ENCODE measurements around the gene AQP7. TPM values are rescaled to one million over a fixed set of nuclear protein-coding genes. Genes with fewer than 3 reads are reported as not detected.
"Not testable (repeated sequence)": the region's sequence is repeated elsewhere in the genome, so short reads cannot be mapped to it uniquely, and the experiment has no call there.

The AQP7 gene
- not detected for total RNA-seq

DNA sequence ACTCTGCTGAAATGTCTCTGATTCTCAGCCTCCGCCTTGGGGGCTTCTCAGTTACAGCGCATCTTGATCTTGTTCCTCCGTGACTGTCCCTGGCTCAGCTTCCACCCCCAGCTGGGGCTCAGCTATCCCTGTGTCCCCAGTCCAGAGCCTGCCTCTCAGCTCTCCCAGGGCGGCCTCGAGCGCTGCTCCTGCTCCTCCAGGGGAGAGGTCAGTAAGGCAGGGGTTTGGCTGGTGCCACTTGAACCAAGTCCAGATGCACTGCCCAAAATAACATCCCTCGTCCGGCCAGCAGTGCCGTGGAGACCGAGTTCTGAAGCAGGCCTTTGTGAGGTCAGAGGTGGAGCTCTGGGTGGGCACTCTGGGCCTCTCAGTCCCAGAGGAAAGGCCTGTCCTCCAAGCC, at the start of gene AQP7:
Gene AQP7 (minus strand): TSS at position 198 of the 400 bp plus-strand sequence. CDS start 1,306 bp downstream, outside the sequence.
- not testable (repeated sequence) for DNase-seq (ENCODE audit: low read depth in 2 of 3, low spot score in 2 of 3)

DNA sequence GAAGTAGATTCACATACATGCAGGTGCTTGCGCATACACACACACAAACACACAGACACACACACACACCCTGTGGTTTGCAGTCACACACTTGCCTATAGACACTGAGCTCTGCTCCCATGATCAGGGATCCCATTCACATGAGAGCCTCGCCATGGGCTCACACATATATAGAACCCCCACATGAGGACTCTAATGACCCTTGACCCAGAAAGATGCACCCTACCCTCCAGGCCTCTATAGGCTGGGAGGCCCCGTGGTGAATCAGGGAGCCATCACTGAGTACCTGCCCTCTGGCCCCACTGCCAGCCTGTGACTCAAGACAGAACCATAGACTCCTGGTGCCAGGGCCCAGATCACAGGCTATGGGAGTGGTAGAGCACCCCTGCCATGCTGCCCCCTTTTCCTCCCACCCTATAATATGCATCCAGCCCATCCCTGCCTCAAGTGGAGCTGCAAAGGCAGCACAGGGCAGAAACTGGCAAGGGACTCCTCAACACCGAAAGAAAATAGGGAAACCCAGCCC, 48.3 kb upstream of the AQP7 start:
- no peak for DNase-seq (ENCODE audit: low read depth in 2 of 3, low spot score in 2 of 3)

DNA sequence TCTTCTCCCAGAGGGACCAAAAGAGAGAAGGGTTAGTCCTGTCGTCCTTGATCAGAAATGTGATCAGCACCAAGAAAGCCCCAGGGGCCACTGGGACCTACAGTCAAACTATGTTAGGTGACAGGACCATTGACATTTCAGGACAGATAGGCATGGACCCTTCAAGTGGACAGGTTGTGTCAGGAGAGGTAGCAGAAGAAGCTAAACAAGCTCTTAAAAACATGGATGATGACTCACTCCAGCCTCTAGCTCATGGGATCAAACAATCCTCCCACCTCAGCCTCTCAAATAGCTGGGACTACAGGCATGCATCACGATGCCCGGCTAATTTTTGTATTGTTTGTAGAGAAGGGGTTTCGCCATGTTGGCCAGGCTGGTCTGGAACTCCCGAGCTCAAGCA, 47.3 kb upstream of the AQP7 start:
- DNase-seq (ENCODE audit: low read depth in 2 of 3, low spot score in 2 of 3): no peak

DNA sequence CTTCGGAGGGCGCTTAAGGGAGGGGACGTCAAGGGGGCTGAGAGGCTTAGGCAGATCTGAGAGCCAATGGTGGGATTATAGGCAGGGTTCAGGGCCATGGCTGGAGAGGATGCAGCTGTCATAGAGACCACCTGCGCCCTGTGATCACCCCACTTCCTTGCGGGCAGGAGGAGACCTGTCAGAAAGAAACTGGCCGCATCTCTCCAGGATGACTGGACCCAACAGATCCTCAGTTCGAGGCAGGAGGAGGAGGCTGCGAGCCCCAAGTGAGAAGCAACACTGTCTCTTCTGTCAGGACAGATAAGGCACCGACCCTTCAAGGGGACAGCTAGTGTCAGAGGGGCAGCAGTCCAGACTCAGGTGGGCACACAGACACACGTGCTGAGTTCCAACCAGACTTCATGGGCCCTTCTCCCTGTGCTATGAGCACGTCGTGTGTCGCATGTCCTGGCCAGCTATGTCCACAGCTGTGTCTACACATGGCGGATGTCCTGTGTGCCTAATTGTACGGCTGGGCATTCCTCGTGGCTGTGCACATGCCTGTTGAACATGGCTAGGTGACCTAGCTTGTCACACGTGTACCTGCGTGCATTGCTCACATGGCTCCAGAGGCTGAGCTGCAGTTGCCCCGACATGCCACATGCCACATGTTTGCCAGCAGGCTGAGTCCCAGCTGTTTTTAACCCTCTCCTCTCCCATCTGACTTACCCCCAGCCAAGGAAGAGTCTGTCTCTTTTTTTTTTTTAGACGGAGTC, 45.6 kb upstream of the AQP7 start:
- DNase-seq (ENCODE audit: low read depth in 2 of 3, low spot score in 2 of 3): peak in 1 of 3 donors; percentile 45

DNA sequence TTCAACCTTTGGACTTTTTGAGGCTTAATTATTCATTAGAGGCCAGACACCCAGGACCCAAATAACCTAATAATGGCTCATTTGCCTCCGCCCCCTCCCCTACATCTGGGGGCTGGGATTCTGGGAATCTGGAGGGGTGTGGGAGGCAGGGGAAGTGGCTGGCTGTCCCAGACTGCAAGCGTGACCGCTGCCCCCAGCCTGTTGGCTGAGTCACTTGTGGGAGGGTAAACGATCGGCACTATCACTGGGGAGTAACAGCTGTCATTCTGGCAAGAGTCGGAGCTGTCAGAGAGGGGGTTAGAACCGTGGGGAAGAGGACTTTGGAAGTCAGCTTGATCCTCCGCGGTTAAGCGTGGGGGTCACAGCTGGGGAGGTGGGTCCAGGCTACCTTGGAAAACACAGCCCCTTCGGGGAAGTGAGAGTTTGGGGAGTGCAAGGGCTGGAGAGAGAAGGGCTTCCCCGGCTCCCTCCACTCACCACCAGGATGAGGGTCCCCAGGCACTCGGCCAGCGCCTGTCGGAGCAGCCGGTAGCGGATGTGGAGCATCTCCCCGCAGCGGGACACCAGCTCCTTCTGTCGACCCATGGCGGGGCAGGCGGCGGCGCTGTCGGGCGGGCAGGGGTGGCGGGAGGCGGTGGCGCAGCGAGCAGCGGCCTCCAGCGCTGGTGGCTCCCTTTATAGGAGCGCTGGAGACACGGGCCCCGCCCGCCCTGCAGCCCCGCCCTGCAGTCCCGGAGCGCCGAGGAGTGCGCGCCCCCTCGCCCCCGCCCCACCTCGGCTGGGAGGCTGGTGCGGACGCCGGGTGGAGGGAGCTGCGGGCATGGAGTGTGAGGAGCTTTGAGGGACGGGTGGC, 44.8 kb upstream of the AQP7 start, which contains the start of gene AQP3:
Gene AQP3 (minus strand): TSS at position 648 of the 853 bp plus-strand sequence. CDS start 63 bp downstream, at position 585.
- peak in 2 of 3 donors; percentile 60 to 64 for DNase-seq (ENCODE audit: low read depth in 2 of 3, low spot score in 2 of 3)

DNA sequence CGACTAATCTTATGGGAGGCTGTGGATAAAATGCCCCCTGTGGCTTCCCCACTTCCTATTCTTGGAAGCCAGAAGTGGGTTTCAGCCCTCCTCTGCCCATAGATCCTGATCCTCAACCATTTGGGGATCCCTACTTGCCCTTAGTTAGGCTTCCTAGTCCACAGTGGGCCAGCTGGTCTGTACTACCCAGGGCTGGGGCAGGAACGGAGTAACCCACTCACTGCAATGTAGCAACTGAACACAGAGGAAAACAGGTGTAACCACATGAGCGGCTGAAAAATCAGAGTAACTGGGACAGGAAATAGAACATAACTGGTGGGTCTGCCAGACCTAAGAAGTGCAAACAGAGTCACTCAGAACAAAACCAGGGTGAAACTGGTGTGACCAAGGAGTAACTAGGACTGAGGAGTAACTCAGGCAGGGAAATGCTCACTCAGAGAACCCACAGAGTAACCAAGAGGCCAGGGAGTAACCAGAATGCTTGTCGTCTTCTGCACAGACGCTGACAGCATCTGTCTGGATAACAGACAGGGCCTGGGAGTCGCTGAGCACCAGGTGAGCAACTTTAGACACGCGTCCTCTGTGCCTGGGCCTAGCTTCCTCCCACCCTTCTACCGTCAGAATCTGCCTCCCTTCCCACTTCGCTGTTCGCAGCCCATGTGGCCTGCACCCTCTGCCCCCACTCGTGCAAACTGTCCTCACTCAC, 44.0 kb upstream of the AQP7 start:
- DNase-seq (ENCODE audit: low read depth in 2 of 3, low spot score in 2 of 3): peak in 2 of 3 donors; percentile 15 to 33

DNA sequence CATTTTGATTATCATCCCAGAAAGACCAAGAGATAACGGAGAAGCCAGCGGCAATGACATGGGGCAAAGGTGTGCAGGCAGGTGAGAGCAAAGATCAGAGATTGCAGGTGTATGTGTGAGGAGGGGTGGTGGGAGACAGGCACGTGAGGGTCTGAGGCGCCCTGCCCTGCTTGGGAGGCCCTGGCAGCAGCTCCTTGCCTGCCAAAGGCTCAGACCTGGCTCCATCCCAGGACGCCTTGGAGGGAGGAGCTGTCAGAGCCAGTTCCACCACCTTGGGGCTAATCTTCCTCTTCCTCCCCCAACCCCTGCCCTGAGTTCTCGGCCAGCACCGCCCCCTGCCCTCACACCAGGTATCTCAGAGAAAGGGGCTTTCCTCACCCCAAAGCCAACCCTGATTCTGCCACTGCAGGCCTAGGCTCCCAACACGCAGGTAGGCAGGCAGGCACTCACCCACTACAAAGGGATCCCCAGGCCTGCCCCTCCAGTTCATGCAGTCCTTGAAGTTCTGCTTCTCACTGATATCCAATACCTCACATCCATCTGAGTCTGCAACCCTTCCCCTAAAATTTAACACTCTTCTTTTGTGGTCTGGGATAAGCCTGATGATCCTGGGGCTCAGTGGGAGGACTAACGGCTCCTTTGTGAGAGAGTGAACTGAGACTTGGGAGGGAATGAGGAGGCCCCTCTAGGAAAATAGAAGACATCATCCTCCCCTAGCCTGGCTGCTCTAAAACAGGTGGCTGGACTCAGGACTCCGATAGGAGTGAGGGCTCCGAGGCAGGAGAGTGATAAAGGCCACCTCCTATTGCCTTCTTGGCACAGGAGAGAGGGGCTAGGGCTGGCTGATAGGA, 43.2 kb upstream of the AQP7 start:
- no peak for DNase-seq (ENCODE audit: low read depth in 2 of 3, low spot score in 2 of 3)

DNA sequence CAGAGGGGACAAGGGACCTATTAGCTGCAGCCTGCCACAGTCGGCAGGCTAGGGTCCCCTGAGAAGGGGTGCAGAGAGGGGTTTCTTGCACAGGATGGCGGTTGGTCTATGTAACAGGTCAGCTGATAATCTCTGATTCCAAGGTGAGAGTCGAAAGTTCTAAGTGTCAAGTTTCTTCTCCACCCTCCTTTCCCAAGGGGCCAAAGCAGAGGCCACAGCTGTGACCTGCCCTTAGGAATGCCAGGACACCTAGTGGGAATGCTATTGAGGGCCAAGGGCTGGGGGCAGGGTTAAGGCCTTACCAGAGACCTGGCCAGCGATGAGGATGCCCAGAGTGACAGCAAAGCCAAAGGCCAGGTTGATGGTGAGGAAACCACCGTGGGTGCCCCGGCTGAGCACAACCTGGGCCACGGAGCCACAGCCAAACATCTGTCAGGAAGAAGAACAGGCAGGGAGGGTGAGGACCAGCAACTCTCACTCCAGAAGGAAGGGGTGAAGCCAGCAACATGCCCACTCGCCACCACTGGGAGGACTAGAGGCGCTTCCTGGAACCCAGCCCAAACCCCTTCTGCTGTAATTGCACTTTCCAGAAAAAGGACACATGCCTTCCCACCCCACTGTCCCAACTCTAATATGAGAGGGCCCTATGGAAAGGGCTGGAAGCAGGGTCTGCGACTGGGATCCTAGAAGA, 41.2 kb upstream of the AQP7 start:
- DNase-seq (ENCODE audit: low read depth in 2 of 3, low spot score in 2 of 3): no peak

DNA sequence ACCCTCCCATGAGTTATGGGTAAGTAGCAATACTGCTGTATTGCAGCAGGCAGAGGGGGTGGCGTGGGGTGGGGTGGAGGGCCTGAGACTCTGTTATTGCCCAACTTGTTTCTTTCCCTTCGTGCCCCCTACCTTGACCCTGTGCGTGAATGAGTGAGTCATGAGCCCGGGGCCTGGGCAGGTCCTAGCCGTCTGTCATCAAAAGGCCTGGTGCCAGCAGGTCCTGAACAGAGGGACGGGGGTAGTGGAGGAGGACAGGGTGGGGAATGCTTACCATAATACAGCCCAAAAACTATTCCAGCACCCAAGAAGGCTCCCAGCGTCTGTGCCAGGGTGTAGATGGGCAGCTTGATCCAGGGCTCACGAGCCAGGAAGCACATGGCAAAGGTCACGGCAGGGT, 40.7 kb upstream of the AQP7 start:
- no peak for DNase-seq (ENCODE audit: low read depth in 2 of 3, low spot score in 2 of 3)

DNA sequence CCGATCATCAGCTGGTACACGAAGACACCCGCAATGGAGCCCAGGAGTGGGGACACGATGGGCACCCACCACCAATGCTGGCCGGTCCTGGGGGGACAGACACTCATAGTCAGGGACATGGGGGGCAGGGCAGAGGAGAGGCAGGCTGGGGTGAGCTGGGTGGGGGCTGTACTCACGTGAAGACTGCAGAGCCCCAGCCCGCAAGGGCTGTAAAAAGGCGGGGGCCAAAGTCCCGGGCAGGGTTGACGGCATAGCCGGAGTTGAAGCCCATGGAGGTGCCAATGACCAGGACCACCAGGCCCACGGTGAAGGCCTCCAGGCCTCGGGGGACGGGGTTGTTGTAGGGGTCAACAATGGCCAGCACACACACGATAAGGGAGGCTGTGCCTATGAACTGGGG, 39.8 kb upstream of the AQP7 start:
- no peak for DNase-seq (ENCODE audit: low read depth in 2 of 3, low spot score in 2 of 3)

DNA sequence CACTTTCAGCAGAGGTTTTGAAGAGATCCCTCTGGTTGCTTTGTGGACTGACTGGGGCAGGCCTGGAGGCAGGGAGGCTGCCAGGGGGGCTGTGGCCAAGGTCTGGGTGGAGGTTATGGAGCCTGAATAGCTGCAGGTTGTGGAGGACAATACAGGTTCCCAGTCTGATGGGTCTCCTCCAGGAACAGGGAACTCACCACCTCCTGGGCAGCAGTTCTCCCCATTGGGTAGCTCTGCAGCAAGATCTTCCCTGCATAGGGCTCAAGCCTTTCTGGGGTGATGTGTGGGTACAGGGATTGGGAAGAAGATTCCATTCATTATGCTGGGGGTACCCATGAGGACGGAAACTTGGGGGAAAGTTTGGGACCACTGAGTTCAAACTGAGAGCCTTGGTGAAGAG, 38.2 kb upstream of the AQP7 start:
- DNase-seq (ENCODE audit: low read depth in 2 of 3, low spot score in 2 of 3): no peak

DNA sequence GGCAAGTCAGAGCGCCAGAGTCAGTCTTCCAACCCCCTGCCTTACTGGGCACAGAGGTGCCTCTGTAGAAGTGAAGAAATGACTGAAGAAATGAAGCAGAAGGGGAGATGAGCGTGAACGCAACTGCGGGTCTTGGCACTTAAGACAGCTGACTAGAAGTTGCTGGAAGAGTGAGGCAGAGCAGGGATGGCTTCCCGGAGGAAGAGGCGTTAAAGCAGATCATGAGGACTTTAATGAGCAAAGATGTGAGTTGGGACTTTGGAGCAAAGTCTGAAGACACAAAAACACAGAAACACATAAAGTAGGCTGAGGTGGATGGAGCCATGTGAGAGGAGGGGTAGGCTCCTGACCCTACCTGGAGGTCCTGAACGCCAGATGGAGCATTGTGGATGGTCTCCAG, 37.8 kb upstream of the AQP7 start:
- DNase-seq (ENCODE audit: low read depth in 2 of 3, low spot score in 2 of 3): no peak

DNA sequence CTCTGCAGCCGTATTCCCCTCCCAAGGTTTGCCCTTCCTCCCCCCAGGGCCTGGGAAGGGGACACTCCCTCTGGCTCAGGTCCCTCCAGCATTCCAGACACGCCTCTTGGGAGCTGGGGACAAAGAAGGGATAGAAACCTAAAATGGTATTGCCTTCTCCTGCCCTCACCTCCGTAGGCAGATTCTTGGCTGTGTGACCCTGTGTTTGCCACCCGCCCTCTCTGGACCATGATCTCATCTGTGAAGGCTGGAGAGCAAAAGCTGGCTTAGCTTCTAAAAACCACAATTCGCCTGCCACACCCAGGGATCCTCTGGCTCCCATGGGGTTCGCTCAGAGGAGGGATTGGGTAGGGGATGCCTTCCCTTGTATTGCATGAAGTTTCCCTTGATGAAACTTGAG, 37.4 kb upstream of the AQP7 start:
- no peak for DNase-seq (ENCODE audit: low read depth in 2 of 3, low spot score in 2 of 3)

DNA sequence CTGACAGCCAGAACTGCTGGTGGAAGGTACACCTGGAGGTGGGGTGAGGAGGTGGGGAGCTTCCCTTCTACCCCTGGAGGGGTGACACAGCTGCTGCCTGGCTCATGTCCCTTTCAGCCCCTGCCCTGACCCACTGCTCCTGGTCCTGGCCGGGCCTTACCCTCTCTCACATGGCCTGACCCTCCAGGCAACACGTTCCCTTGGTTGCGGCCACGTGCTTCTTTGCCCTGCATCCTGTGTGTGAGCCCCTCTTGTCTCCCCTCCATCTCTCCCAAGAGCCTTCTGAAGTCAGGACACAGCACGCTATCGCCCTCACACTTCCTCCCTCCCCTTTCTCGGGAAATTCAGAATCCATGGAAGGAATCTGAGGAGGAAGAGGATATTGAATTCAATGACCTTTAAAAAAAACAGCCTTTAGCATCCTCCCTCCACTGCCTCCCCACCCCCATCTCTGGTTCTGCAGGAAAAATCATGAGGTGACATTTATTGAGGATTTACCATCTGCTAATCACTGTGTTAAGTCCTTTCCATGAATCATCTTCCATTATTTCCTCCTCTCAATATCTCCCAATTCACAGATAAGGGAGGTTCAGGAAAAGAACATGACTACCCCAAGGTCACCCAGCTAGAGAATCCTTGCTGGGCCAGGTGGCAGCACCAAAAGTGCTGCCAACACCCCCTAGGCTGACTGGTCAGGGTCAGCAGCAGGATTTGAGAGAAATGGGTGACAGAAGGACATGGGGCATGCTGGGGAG, 36.7 kb upstream of the AQP7 start:
- DNase-seq (ENCODE audit: low read depth in 2 of 3, low spot score in 2 of 3): no peak

DNA sequence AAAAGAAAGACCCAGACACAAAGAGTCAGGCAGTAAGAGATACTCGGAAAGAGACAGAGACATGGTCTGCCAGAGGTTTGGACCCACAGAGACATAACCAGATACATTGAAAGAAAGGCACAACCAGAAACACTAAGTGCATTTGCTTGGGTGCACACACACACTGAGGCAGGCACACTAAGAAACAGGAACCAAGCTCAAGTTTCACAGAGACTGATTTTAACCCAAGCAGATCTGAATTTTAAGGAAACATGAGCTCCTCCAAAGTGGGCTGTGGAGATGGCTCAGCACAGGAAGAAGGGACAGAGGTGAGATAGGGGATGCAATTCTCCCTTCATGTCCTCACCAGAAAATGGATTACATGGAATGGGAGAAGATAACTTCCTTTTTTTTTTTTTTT, 35.5 kb upstream of the AQP7 start:
- no peak for DNase-seq (ENCODE audit: low read depth in 2 of 3, low spot score in 2 of 3)

DNA sequence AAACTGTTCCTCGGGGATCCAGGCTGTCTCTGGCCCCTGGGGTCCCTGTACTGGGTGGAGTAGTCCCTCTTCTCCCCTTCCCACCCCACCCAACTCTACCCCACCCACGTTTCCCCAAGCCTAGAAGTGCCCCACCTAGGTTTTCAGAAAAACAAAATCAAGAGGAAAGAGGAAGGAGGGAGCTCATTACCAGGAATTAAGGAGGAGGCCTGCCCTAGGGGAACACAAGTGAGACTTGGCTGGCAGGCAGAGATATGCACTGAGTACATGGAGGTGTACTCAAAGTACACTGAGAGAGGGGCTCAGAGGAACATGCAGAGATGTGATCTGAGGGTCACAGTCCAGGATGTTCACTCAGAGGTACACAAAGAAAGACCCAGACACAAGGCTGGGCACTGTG, 34.8 kb upstream of the AQP7 start:
- DNase-seq (ENCODE audit: low read depth in 2 of 3, low spot score in 2 of 3): no peak

DNA sequence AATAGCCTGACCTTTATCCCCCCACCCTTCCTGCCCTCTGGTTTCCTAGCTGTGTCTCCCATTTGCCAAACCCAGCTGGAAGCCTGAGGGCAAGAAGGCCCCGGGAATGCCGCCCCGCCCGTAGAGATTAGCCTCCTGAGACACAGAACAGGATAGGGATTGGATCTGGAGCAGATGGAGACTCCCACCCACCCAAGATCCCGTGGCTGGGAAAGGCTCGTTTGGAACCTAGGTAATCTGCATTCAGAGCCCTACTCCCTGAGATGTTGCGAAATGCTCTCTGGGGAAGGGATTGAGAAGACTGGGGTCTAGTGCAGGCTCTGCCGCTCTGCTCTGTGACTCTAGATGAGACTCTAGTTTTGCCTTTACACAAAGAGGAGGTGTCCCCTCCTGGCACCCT, 34.1 kb upstream of the AQP7 start:
- DNase-seq (ENCODE audit: low read depth in 2 of 3, low spot score in 2 of 3): no peak

DNA sequence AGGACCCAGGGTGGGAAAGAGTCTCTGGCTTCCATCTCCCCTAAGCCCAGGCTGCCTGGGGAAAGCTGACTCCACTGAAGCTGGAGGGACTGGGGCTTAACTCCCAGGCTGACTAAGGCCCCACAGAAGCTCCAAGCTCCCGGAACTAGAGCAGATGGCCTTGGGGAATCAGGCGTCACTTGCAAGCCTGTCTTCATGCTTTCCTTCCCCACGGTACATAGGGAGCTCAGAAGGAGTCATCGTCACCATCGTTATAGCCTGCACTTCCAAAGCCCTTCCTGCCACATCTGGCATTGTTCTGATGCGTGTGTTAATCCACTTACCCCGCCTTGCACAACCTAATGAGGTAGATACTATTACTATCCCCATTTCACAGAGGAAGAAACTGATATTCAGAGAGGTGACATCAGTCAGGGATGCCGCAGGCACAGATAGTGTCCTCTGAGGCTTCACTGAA, 33.5 kb upstream of the AQP7 start:
- DNase-seq (ENCODE audit: low read depth in 2 of 3, low spot score in 2 of 3): no peak
